GM23338 (cell line): Measurements from ENCODE around the gene PTPRZ1. TPM values are rescaled to one million over a fixed set of nuclear protein-coding genes. Genes with fewer than 3 reads are reported as not detected.

Source experiments
- ATAC-seq: fragments of 200-7000 bp; cut with Tn5 transposase; 3 replicates; pipeline ENCODE4 v1.9.1; 2020
- DNase-seq: peaks from one replicate; pipeline ENCODE4 v3.0.0-alpha.2; 2015; ENCODE audit warnings: low spot score
- H2AFZ ChIP-seq: fragments of 200-600 bp; sonication (generic); 2 replicates; pipeline ENCODE4 v1.8.0; 2016; ENCODE audit warnings: antibody characterized with exemption, mild to moderate bottlenecking, moderate library complexity
- H3F3A ChIP-seq: fragments of 200-600 bp; sonication (generic); replicated peaks from 2 replicates; pipeline ENCODE4 v1.8.0; 2017; ENCODE audit warnings: antibody characterized with exemption, mixed run types, low read depth
- H3K27ac ChIP-seq: fragments of 200-600 bp; sonication (generic); 2 replicates; pipeline ENCODE4 v1.6.1; 2016; ENCODE audit warnings: low read depth
- H3K27me3 ChIP-seq: fragments of 200-600 bp; sonication (generic); 2 replicates; pipeline ENCODE4 v1.8.0; 2016; ENCODE audit warnings: mild to moderate bottlenecking, mixed run types, moderate library complexity; ENCODE audit not compliant: insufficient read depth
- H3K36me3 ChIP-seq: fragments of 200-600 bp; sonication (generic); 2 replicates; pipeline ENCODE4 v1.8.0; 2016; ENCODE audit warnings: mild to moderate bottlenecking; ENCODE audit not compliant: insufficient read depth
- H3K4me1 ChIP-seq: fragments of 200-600 bp; sonication (generic); 2 replicates; pipeline ENCODE4 v1.8.0; 2016; ENCODE audit warnings: mild to moderate bottlenecking, moderate library complexity; ENCODE audit not compliant: insufficient read depth
- H3K4me2 ChIP-seq: fragments of 200-600 bp; sonication (generic); 2 replicates; pipeline ENCODE4 v1.7.1; 2017; ENCODE audit warnings: mixed run types
- H3K4me3 ChIP-seq: fragments of 200-600 bp; sonication (generic); 2 replicates; pipeline ENCODE4 v1.6.1; 2016; ENCODE audit warnings: mixed run types
- H3K79me2 ChIP-seq: fragments of 200-600 bp; sonication (generic); replicated peaks from 2 replicates; pipeline ENCODE4 v1.8.0; 2017; ENCODE audit warnings: mild to moderate bottlenecking; ENCODE audit not compliant: insufficient read depth
- H3K9me2 ChIP-seq: fragments of 200-600 bp; sonication (generic); 2 replicates; pipeline ENCODE4 v1.8.0; 2017; ENCODE audit not compliant: insufficient read depth
- H4K20me1 ChIP-seq: fragments of 200-600 bp; sonication (generic); replicated peaks from 2 replicates; pipeline ENCODE4 v1.8.0; 2017; ENCODE audit warnings: mild to moderate bottlenecking; ENCODE audit not compliant: insufficient read depth
- H3K27ac Mint-ChIP-seq: 2 replicates; pipeline ENCODE4 v1.8.0; 2020; ENCODE audit warnings: inconsistent platforms, mild to moderate bottlenecking, moderate library complexity, mixed read lengths
- H3K27me3 Mint-ChIP-seq: 3 replicates; pipeline ENCODE4 v1.8.0; 2022; ENCODE audit warnings: low read depth, mild to moderate bottlenecking, moderate library complexity, mixed read lengths, inconsistent platforms; ENCODE audit not compliant: insufficient read depth, poor library complexity
- H3K36me3 Mint-ChIP-seq: 3 replicates; pipeline ENCODE4 v1.8.0; 2021; ENCODE audit warnings: low read depth, mild to moderate bottlenecking, inconsistent platforms, moderate library complexity, mixed read lengths
- H3K4me1 Mint-ChIP-seq: 3 replicates; pipeline ENCODE4 v1.8.0; 2020; ENCODE audit warnings: mild to moderate bottlenecking, inconsistent platforms, mixed read lengths
- H3K4me3 Mint-ChIP-seq: 3 replicates; pipeline ENCODE4 v1.8.0; 2021; ENCODE audit warnings: moderate library complexity, mild to moderate bottlenecking, inconsistent platforms, mixed read lengths
- H3K9me3 Mint-ChIP-seq: 3 replicates; pipeline ENCODE4 v1.8.0; 2020; ENCODE audit warnings: moderate library complexity, mild to moderate bottlenecking, inconsistent platforms, mixed read lengths
- CREB1 ChIP-seq: fragments of 250-450 bp; sonication (Bioruptor Pico); IDR thresholded peaks from 2 replicates; pipeline ENCODE4 v1.5.0; 2020; ENCODE audit warnings: low read depth, mild to moderate bottlenecking, moderate library complexity
- CTCF ChIP-seq, 2 experiments: fragments of 200-600 bp in 1 of 2; sonication (generic) in 1 of 2; conservative IDR thresholded peaks; 2 replicates each; pipeline versions ENCODE4 v1.5.1 to v1.6.1; 2016 to 2017; ENCODE audit warnings: antibody characterized with exemption in 2 of 2, low read depth in 2 of 2, mild to moderate bottlenecking in 2 of 2, moderate library complexity in 1 of 2
- EZH2 ChIP-seq: fragments of 200-600 bp; sonication (generic); IDR thresholded peaks from one replicate; pipeline ENCODE4 v1.8.0; 2017; ENCODE audit warnings: antibody characterized with exemption, mild to moderate bottlenecking, low read depth; ENCODE audit not compliant: unreplicated experiment
- EZH2phosphoT487 ChIP-seq: fragments of 200-600 bp; sonication (generic); IDR thresholded peaks from one replicate; pipeline ENCODE4 v1.8.1; 2018; ENCODE audit warnings: antibody characterized with exemption; ENCODE audit not compliant: unreplicated experiment
- JUNB ChIP-seq: IDR thresholded peaks from one replicate; pipeline ENCODE4 v1.6.1; 2016; ENCODE audit warnings: antibody characterized with exemption; ENCODE audit not compliant: unreplicated experiment
- NANOG ChIP-seq: IDR thresholded peaks from 2 replicates; pipeline ENCODE4 v1.6.1; 2016; ENCODE audit warnings: antibody characterized with exemption, borderline replicate concordance
- POLR2AphosphoS5 ChIP-seq: IDR thresholded peaks from 2 replicates; pipeline ENCODE4 v1.6.1; 2016; ENCODE audit warnings: antibody characterized with exemption, low read depth
- STAT1 ChIP-seq: IDR thresholded peaks from one replicate; pipeline ENCODE4 v1.6.1; 2016; ENCODE audit warnings: antibody characterized with exemption; ENCODE audit not compliant: unreplicated experiment
- ZNF114 ChIP-seq: fragments of 250-450 bp; sonication (Bioruptor Pico); IDR thresholded peaks from 2 replicates; pipeline ENCODE4 v1.5.0; 2020; ENCODE audit warnings: mild to moderate bottlenecking, moderate library complexity
- ZNF331 ChIP-seq: fragments of 250-450 bp; sonication (Bioruptor Pico); IDR thresholded peaks from 2 replicates; pipeline ENCODE4 v1.5.0; 2020; ENCODE audit warnings: low read depth, mild to moderate bottlenecking, moderate library complexity
- polyA plus RNA-seq: library from polyadenylated mRNA; unstranded; fragments of >200 nt; fragmentation: Nextera tagmentation; extraction: Ambion mirVana; gene quantifications from 2 replicates; pipeline ENCODE4 v1.2.1, GENCODE V29; 2016
- total RNA-seq: library from RNA; depleted of rRNA; stranded (reverse); fragments of >200 nt; shearing (Covaris generic); gene quantifications from 2 replicates; pipeline ENCODE4 v1.2.3, GENCODE V29; 2014
- TF ChIP-seq, protein P1 (sequence below): IDR thresholded peaks from one replicate; pipeline ENCODE4 v1.6.1; 2018; ENCODE audit warnings: antibody characterized with exemption; ENCODE audit not compliant: unreplicated experiment
- TF ChIP-seq, protein P2 (sequence below): fragments of 250-450 bp; sonication (Bioruptor Pico); IDR thresholded peaks from 2 replicates; pipeline ENCODE4 v1.5.0; 2020; ENCODE audit warnings: mild to moderate bottlenecking, moderate library complexity
- TF ChIP-seq, protein P3 (sequence below): IDR thresholded peaks from 2 replicates; pipeline ENCODE4 v1.6.1; 2016; ENCODE audit warnings: antibody characterized with exemption

The PTPRZ1 gene
- total and polyA plus RNA-seq, 2 experiments from 2014 or later = 160 to 230 TPM

- no peak for DNase-seq
- Histone ChIP-seq H3K9me2 (no peaks in the 10 kb centered on the region), H3K4me3 (no peak overlapping the region), H3K79me2 (no peaks in the 10 kb centered on the region), H3K36me3 (peaks cover 7% of the 10 kb centered on the region), H3K27me3 (no peaks in the 10 kb centered on the region), H4K20me1 (no peaks in the 10 kb centered on the region), H3K4me1 (no peaks in the 10 kb centered on the region), H3F3A (no peaks in the 10 kb centered on the region; the same call in 1 of the 2 replicates), H3K4me2 (no peak overlapping the region), H2AFZ (no peak overlapping the region), H3K27ac (no peak overlapping the region)
- H3K36me3 Mint-ChIP-seq = peaks cover 41% of the 10 kb centered on the region
- no peaks in the 10 kb centered on the region for H3K4me1 Mint-ChIP-seq
- no peak overlapping the region for H3K27ac Mint-ChIP-seq
- no peaks in the 10 kb centered on the region for H3K9me3 Mint-ChIP-seq
- TF ChIP-seq, protein P1, sequence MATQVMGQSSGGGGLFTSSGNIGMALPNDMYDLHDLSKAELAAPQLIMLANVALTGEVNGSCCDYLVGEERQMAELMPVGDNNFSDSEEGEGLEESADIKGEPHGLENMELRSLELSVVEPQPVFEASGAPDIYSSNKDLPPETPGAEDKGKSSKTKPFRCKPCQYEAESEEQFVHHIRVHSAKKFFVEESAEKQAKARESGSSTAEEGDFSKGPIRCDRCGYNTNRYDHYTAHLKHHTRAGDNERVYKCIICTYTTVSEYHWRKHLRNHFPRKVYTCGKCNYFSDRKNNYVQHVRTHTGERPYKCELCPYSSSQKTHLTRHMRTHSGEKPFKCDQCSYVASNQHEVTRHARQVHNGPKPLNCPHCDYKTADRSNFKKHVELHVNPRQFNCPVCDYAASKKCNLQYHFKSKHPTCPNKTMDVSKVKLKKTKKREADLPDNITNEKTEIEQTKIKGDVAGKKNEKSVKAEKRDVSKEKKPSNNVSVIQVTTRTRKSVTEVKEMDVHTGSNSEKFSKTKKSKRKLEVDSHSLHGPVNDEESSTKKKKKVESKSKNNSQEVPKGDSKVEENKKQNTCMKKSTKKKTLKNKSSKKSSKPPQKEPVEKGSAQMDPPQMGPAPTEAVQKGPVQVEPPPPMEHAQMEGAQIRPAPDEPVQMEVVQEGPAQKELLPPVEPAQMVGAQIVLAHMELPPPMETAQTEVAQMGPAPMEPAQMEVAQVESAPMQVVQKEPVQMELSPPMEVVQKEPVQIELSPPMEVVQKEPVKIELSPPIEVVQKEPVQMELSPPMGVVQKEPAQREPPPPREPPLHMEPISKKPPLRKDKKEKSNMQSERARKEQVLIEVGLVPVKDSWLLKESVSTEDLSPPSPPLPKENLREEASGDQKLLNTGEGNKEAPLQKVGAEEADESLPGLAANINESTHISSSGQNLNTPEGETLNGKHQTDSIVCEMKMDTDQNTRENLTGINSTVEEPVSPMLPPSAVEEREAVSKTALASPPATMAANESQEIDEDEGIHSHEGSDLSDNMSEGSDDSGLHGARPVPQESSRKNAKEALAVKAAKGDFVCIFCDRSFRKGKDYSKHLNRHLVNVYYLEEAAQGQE = no peak
- TF ChIP-seq CTCF (conservative IDR thresholded peaks at IDR 0.05; ENCODE audit: low read depth in 2 of 2) (no peak), STAT1 (no peak), POLR2AphosphoS5 (no peak), ZNF114 (CRISPR knock-in tag) (no peak), CREB1 (CRISPR knock-in tag) (no peak), JUNB (no peak), ZNF331 (CRISPR knock-in tag) (no peak), NANOG (no peak), EZH2 (no peak), EZH2phosphoT487 (no peak)
- TF ChIP-seq, protein P2, sequence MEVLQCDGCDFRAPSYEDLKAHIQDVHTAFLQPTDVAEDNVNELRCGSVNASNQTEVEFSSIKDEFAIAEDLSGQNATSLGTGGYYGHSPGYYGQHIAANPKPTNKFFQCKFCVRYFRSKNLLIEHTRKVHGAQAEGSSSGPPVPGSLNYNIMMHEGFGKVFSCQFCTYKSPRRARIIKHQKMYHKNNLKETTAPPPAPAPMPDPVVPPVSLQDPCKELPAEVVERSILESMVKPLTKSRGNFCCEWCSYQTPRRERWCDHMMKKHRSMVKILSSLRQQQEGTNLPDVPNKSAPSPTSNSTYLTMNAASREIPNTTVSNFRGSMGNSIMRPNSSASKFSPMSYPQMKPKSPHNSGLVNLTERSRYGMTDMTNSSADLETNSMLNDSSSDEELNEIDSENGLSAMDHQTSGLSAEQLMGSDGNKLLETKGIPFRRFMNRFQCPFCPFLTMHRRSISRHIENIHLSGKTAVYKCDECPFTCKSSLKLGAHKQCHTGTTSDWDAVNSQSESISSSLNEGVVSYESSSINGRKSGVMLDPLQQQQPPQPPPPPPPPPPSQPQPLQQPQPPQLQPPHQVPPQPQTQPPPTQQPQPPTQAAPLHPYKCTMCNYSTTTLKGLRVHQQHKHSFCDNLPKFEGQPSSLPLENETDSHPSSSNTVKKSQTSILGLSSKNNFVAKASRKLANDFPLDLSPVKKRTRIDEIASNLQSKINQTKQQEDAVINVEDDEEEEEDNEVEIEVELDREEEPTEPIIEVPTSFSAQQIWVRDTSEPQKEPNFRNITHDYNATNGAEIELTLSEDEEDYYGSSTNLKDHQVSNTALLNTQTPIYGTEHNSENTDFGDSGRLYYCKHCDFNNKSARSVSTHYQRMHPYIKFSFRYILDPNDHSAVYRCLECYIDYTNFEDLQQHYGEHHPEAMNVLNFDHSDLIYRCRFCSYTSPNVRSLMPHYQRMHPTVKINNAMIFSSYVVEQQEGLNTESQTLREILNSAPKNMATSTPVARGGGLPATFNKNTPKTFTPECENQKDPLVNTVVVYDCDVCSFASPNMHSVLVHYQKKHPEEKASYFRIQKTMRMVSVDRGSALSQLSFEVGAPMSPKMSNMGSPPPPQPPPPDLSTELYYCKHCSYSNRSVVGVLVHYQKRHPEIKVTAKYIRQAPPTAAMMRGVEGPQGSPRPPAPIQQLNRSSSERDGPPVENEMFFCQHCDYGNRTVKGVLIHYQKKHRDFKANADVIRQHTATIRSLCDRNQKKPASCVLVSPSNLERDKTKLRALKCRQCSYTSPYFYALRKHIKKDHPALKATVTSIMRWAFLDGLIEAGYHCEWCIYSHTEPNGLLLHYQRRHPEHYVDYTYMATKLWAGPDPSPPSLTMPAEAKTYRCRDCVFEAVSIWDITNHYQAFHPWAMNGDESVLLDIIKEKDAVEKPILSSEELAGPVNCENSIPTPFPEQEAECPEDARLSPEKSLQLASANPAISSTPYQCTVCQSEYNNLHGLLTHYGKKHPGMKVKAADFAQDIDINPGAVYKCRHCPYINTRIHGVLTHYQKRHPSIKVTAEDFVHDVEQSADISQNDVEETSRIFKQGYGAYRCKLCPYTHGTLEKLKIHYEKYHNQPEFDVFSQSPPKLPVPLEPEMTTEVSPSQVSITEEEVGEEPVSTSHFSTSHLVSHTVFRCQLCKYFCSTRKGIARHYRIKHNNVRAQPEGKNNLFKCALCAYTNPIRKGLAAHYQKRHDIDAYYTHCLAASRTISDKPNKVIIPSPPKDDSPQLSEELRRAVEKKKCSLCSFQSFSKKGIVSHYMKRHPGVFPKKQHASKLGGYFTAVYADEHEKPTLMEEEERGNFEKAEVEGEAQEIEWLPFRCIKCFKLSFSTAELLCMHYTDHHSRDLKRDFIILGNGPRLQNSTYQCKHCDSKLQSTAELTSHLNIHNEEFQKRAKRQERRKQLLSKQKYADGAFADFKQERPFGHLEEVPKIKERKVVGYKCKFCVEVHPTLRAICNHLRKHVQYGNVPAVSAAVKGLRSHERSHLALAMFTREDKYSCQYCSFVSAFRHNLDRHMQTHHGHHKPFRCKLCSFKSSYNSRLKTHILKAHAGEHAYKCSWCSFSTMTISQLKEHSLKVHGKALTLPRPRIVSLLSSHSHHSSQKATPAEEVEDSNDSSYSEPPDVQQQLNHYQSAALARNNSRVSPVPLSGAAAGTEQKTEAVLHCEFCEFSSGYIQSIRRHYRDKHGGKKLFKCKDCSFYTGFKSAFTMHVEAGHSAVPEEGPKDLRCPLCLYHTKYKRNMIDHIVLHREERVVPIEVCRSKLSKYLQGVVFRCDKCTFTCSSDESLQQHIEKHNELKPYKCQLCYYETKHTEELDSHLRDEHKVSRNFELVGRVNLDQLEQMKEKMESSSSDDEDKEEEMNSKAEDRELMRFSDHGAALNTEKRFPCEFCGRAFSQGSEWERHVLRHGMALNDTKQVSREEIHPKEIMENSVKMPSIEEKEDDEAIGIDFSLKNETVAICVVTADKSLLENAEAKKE (CRISPR knock-in tag) = no peak
- TF ChIP-seq, protein P3, sequence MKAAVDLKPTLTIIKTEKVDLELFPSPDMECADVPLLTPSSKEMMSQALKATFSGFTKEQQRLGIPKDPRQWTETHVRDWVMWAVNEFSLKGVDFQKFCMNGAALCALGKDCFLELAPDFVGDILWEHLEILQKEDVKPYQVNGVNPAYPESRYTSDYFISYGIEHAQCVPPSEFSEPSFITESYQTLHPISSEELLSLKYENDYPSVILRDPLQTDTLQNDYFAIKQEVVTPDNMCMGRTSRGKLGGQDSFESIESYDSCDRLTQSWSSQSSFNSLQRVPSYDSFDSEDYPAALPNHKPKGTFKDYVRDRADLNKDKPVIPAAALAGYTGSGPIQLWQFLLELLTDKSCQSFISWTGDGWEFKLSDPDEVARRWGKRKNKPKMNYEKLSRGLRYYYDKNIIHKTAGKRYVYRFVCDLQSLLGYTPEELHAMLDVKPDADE = no peak
- H3K27me3 Mint-ChIP-seq = peaks cover 2% of the 10 kb centered on the region
- no peak overlapping the region for H3K4me3 Mint-ChIP-seq
- ATAC-seq = no peak
Measured at GRCh38 chr7:122010116-122010515, 137.2 kb downstream of the PTPRZ1 start.
